HG03571 (cell line): Measurements from ENCODE around the gene TCEAL8.
"Not testable (repeated sequence)": the region's sequence is repeated elsewhere in the genome, so short reads cannot be mapped to it uniquely, and the experiment has no call there.

ENCODE experiments used
- ATAC-seq: cut with Tn5 transposase; IDR thresholded peaks from one replicate; pipeline ENCODE4 v1.9.1; 2021; ENCODE audit not compliant: unreplicated experiment

TCEAL8 gene

GRCh38 chrX:103254921-103255493 lies at the start of gene TCEAL8:
Gene TCEAL8, minus strand, starts transcription at chrX:103255155. Its CDS starts 1,176 bp downstream, at chrX:103253979.
- peak; percentile 98 for ATAC-seq

- no peak for ATAC-seq
Measured at GRCh38 chrX:103304705-103305104, 49.8 kb upstream of the TCEAL8 start.

DNA sequence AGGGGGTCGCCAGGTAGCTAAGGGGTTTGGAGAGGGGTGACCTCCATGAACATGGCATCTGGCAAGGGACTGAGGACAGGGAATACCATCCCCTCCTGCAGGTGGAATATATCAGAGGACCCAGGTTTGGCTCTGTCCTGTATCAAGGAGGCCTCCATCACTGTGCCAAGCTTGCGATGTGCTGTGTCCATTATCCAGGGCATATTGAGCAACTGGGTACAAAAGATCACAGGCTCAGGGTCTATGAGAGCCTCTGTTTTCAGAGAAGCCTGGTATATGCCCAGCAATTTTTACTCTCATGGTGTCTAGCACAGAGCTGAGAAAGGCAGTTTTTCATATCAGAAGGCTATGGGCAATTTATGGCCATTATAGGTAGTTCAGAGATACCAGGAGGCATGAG lies 38.2 kb upstream of the TCEAL8 start:
- no peak for ATAC-seq

DNA sequence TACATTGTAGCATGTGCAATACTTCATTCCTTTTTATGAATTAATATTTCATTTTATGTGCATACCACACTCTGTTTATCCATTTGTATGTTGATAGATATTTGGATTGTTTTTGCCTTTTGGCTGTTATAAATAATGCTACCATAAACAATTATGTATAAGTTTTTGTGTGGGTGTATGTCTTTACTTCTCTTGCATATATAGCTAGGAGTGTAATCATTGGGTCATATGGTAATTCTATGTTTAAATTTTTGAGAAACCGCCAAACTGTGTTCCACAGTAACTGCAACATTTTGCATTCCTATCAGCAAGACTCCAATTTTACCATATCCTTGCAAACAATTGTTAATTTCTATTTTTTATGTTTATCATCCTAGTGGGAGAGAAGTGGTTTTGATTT lies 24.7 kb upstream of the TCEAL8 start:
- ATAC-seq: no peak

DNA sequence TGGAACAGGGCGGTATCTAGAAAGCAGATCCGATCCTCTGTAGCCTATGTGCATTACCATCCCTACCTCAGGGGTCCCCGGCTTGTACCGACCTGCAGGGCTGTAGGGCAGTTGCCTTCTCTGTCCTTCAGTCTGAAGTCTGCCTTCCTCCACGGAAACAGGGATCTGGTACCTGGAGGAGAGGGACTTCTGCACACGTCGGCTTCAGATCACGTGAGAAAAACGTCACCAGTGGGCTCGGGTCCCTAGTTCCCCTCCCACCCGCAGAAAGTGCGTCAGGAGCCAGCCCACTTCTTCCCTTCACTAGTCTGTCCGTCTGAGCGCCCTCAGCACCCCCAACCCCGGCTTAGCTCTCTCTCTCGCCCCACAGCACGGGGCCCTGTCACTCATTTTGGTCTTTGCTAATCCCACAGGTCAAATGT lies 21.6 kb upstream of the TCEAL8 start, which contains the start of gene TCEAL5:
TCEAL5 (minus strand) TSS at position 170 of the 422 bp plus-strand sequence. CDS start 2,187 bp downstream, outside the sequence.
- no peak for ATAC-seq

DNA sequence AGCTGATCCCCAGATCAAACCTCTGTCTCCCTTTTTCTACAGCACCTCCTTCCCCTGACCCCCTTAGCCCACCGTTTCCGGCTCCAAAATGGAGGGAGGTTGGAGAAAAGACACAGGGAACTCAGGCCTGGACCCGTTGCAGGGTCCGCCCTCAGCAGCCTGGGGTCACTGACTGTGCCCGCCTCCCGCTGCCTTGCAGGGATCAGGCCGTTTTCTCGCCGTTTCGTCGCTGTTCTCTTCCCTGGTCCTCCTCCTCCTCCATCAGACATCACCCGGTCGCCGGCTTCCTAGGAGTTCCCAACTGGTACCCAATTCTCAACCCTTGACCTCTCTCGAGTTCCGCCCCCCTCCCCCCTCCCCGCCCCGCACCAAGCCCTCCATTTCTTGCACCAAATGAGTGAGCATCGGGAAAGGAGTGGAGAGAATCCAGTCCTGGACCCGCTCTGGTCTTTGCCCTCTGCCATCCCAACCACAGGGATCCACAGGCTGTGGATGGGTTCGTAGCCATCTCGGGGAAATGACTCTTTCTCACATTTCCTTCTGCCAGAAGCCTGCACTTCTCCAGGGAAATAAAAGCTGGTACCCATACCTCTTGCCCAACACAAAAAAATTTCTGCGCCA lies 21.1 kb upstream of the TCEAL8 start:
- ATAC-seq: no peak

GRCh38 chrX:103274284-103274683 lies 19.3 kb upstream of the TCEAL8 start:
- ATAC-seq: no peak

DNA sequence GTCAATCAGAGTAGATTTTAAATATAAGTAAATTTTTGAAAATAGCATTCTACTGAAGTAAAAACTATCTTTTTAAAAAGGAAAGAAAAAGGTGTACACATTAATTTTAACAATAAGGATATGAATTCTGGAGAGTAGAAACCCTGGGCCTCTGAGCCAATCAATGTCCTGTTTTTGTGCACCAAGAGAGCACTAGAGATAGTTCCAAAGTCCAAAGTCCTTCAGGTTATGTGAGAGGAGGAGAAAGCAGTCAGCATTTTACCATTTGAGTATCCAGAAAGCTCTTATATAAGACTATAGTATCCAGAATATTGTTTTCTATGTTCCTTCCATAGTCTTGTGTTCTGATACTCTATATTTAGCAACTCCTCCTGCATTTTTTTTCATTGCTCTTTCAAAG lies 3.3 kb upstream of the TCEAL8 start:
- no peak for ATAC-seq

- no peak for ATAC-seq
Measured at GRCh38 chrX:103256651-103257050, 1.7 kb upstream of the TCEAL8 start.

GRCh38 chrX:103254171-103254824 lies 657 bp downstream of the TCEAL8 start:
- ATAC-seq: peak; percentile 67

- ATAC-seq: no peak
Measured at GRCh38 chrX:103253608-103254007, 1.3 kb downstream of the TCEAL8 start.

- no peak for ATAC-seq
Measured at GRCh38 chrX:103250977-103251376, 4.0 kb downstream of the TCEAL8 start.

DNA sequence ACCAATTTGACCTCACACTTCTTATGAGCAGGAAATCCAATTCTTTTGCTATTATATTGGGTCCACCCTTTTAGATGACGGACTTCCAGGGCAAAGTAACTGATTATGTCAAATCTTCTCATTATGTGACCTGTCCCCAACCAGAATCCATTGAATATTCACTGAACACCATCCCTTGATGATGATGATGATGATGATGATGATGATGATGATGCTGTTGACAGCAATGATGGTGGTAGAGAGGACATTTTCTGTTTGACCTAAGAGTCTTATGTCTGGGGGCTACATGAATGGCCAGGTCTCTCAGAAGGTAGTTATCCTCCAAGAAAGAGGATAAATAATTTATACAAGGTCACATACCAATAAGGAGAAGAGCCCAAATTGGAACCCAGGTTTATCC lies 5.2 kb downstream of the TCEAL8 start:
- no peak for ATAC-seq

DNA sequence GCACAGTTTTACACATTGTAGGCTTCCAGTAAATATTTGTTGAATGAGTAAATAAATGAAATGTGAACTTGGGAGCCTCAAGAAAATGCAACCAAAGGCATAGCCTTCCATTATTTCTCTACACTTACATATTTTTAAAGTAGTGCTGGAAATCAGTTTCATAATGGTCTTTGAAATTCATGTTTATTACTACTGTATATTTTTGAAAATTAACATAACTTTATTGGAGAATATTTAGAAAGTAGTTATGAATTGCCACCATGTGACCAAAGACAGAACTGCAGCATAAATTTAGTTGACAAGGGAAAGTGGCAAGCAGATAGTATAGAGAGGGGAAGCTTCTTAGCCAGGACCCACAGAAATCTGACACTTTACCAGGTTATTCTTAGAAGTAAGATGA lies 6.4 kb downstream of the TCEAL8 start:
- no peak for ATAC-seq

DNA sequence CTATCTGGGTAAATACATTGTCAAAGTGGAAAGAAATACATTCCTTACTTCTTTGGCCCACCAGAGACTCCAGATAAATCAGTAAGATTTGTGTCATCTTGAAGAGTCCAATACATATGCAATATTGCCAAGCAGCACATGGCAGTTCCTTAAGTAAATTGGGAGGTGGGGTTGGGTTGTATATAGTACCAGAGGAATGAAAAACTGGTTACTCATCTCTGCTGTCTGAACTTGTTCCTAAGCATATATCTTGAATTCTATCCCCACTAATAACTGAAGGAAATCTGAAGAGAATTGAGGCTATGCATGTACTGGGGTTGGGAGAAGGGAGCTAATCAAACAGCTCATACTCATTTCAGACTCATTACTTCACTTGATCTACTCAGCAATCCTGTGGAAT lies 14.8 kb downstream of the TCEAL8 start:
- no peak for ATAC-seq

DNA sequence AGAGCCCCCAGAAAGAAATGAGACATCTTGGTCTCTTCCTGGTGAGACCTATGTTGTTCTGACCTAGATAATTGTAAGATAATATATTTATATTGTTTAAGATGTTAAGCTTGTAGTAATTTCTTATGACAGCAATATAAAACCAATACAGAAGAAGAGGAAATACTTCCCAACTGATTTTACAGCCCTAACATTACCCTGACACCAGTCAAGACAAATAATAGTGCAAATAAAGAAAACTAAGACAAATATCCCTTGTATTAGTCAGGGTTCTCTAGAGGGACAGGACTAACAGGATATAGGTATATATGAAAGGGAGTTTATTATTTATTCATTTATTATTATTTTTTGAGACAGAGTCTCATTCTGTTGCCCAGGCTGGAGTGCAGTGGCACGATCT lies 18.7 kb downstream of the TCEAL8 start:
- ATAC-seq: no peak

- ATAC-seq: not testable (repeated sequence)
Measured at GRCh38 chrX:103235608-103236007, 19.3 kb downstream of the TCEAL8 start.

DNA sequence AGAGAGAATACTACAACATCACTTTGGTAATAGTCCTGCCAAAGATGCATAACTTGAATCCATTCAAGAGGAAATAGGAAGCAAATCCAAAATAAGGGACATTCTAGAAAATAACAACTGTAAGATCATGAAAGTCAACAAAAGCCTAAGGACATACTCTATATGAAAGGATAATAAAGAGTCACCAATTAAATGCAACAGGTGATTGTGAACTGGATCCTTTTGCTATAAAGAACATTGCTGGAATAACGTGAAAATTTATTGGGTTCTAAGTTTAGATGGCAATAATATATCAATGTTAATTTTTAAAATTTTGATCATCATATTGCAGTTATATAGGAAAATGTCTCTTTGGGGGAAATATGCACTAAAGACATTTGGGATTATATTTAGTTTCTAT lies 20.1 kb downstream of the TCEAL8 start:
- ATAC-seq: no peak

DNA sequence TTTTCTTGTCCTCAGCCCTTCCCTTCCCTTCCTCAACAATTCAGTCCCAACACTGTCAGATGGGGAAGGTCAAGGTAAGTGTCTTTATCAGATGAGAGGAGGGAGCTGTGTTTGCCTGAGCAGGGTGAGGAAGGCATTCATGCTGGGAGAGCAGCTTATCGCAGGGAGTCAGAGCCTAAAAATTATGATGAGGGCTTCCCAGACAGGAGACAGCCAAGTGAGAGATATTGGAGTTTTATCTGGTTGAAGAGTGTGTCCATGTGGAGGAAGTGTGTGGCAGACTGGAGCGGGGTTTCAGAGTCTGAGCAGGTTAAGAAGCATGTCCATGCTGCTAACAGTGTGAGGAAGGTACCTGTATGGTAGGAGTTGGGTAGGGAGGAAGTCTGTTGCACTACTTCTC lies 21.7 kb downstream of the TCEAL8 start:
- no peak for ATAC-seq

- ATAC-seq: not testable (repeated sequence)
Measured at GRCh38 chrX:103225918-103226317, 29.0 kb downstream of the TCEAL8 start.

- ATAC-seq: no peak
Measured at GRCh38 chrX:103220511-103221323, 34.2 kb downstream of the TCEAL8 start.
